Frontal cortex (tissue), 4 donors: ENCODE results near the gene ME2. TPM values are rescaled to one million over a fixed set of nuclear protein-coding genes. Genes with fewer than 3 reads are reported as not detected.
"Not testable (repeated sequence)": the region's sequence is repeated elsewhere in the genome, so short reads cannot be mapped to it uniquely, and the experiment has no call there.

Experiments used
- DNase-seq, 2 donors: peaks; one replicate each; pipeline ENCODE4 v3.0.0; 2012; ENCODE audit warnings: low spot score in 2 of 2
- FAIRE-seq: peaks from 2 replicates; lab custom pipeline; 2012; peaks lifted over from hg19 to GRCh38; lab: Jason Lieb, UNC
- total RNA-seq: library from RNA; depleted of rRNA; stranded (reverse); fragments of >200 nt; gene quantifications from one replicate; pipeline ENCODE4 v1.2.3, GENCODE V29; 2014
- donor health status: control.
- donor health status: control.
- donor health status: control.

ME2 gene
- total RNA-seq, 1 donor from 2014 or later: 152 TPM

- FAIRE-seq (no peak), DNase-seq (peak; percentile 80 to 82)
Measured at GRCh38 chr18:50967714-50968661, 89.1 kb downstream of the ME2 start, which contains the start of gene ELAC1. TSS of gene ELAC1 (plus strand) at chr18:50968040. CDS start at chr18:50974405, 6,365 bp downstream.

DNA sequence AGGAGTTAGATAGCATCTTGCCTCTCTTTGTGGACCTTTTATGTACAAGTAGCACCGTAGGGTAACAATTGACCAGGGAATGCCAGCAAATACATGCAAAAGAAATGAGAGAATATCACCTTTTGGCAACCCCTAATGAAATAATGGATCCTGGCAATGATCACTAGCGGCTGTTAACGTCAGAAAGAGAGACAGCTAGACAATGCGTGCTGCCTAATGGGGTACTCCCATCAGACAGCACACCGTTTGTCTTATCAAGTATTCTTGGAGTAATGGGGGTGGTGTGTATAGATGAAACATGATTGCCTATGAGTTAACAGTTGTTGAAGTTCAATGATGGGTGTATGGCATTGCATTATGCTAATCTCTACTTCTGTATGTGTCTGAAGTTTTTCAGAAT lies 90.5 kb downstream of the ME2 start:
- FAIRE-seq: no peak
- no peak for DNase-seq

DNA sequence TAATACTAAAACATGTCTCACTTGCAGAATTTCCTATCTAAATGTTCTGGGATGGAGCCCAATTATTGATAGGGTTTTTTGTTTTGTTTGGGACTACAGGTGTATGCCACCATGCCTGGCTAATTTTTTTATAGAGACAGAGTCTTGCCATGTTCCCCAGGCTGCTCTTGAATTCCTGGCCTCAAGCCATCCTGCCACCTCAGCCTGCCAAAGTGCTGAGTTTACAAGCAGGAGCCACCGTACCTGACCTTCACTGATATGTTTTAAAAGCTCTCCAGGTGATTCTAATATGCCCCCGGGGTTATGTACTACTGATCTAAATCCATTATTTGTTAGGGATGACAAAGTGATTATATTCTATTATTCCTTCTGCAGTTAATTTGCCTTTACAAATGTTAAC lies 91.1 kb downstream of the ME2 start:
- no peak for FAIRE-seq

GRCh38 chr18:50972404-50972803 lies 93.5 kb downstream of the ME2 start:
- FAIRE-seq, DNase-seq: not testable (repeated sequence)

More for the DNA sequence above, 91.1 kb downstream of the ME2 start:
- no peak for DNase-seq

DNA sequence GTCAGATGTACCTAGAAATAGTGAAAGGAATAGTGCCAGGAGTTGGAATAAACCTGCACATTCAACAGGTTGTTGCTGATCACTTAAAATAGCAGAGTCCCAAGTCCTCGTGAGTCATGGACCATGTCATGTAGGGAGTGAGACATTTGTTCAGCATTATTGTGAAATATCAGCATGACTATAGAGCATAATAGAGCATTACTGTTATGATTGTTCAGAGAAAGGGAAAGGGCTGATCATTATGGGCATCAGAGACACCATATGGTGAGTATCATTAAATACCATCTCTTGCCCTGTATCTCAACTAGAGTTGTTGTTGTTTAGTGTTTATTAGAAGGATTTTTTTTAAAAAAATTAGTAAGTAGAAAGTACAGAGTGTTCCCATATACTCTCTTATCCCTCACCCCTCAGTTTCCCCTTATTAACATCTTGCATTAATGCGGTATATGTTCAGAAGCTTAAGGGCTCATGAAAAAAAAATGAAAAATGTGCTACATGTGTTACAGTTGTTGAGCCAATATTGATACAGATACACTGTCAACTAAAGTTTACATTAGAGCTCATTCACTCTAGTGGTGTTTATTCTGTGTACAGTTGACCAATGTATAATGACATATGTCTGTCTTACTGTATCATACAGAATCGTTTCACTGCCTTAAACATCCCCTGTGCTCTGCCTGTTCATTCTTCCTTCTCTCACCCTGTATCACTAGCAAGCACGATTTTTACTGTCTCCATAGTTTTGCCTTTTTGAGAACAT lies 94.6 kb downstream of the ME2 start:
- FAIRE-seq: no peak
- DNase-seq: no peak

- DNase-seq: no peak
- FAIRE-seq: no peak
Measured at GRCh38 chr18:50977037-50977760, 98.3 kb downstream of the ME2 start.

GRCh38 chr18:50981381-50981780 lies 102.5 kb downstream of the ME2 start:
- FAIRE-seq (no peak), DNase-seq (no peak)

DNA sequence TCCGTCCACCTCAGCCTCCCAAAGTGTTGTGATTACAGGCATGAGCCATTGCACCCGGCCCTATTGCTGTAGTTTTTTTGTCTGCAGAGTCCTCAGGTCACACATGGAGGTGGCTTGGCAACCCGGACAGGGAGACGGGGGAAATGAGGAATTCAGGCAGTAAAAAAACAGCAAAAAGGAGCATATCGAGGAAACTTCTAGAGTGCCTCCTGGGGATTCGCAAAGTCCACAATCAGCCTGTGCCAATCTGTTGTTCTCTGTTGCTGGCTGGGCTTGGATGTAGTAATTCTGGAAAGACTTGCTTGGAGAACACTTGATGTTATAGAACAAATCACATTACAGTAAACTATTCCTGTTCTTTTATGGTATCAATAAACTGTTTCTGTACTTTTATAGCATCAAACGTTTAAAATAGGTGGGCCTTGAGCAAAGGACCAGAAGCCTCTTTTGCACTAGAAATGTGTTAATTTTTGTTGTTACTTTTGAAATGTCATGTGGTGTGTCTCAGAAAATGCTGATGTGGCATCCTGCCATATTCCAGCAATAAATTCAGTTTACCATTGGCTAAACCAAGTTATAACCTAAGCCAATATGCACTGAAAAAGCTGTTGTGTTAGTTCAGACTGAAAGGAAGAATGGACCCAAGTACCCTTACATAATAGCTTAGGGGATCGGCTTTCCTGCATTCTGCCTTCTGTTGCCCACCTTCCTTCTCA lies 103.3 kb downstream of the ME2 start:
- FAIRE-seq (no peak), DNase-seq (no peak)

- no peak for FAIRE-seq
- DNase-seq: no peak
Measured at GRCh38 chr18:50982802-50983179, 103.9 kb downstream of the ME2 start.

DNA sequence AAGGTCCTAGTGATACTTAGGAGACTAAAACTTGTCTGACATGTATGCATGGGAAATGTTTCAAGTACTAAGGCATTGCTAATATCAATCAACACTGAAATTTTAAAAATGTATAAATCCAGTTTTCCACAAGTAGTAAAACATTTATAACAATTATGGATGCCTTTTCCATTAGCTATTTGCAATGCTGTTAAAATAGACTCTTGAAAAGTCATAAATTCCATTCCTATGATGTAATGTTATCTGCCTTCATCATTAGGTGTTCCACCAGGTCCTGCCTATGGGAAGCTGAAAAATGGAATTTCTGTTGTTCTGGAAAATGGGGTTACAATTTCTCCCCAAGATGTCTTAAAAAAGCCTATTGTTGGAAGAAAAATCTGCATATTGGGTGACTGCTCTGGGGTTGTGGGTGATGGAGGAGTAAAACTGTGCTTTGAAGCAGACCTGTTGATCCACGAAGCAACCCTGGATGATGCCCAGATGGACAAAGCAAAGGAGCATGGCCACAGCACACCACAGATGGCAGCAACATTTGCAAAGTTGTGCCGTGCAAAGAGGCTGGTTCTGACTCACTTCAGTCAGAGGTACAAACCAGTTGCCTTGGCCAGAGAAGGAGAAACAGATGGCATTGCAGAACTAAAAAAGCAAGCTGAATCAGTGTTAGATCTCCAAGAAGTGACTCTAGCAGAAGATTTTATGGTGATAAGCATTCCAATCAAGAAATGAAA lies 107.6 kb downstream of the ME2 start:
- DNase-seq (no peak), FAIRE-seq (no peak)

- no peak for DNase-seq
Measured at GRCh38 chr18:50987261-50987660, 108.3 kb downstream of the ME2 start.

DNA sequence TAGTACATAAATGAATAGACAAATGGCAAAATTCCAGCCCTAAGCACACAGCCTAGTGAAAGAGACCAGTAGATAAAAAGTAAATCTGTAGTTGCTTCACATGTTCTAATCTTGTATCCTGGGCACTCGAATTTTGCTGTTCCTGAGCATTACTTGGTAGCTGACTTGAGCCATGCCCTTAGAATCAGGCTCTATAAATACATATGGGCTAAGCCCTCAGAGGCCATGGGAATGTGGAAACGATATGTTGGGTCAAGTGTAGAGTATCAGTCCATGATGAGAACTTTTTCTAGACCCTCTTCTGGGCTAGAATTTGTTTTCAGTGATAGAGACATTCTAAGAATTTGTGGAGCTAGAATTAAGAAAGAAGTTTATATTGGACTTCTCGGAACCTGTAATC lies 110.8 kb downstream of the ME2 start:
- DNase-seq (no peak), FAIRE-seq (no peak)

More at GRCh38 chr18:50987261-50987660, 108.3 kb downstream of the ME2 start:
- FAIRE-seq: no peak

- DNase-seq (no peak), FAIRE-seq (no peak)
Measured at GRCh38 chr18:50992351-50992762, 113.4 kb downstream of the ME2 start.

GRCh38 chr18:50994031-50994430 lies 115.1 kb downstream of the ME2 start:
- FAIRE-seq (no peak), DNase-seq (no peak)

DNA sequence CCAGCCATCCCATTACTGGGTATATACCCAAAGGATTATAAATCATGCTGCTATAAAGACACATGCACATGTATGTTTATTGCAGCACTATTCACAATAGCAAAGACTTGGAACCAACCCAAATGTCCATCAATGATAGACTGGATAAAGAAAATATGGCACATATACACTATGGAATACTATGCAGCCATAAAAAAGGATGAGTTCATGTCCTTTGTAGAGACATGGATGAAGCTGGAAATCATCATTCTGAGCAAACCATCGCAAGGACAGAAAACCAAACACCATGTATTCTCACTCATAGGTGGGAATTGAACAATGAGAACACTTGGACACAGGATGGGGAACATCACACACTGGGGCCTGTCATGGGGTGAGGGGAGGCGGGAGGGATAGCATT lies 124.3 kb downstream of the ME2 start:
- DNase-seq, FAIRE-seq: not testable (repeated sequence)
